HG03457 (cell line): ENCODE results near the gene PHF23.
"Not testable (repeated sequence)": the region's sequence is repeated elsewhere in the genome, so short reads cannot be mapped to it uniquely, and the experiment has no call there.

Source experiments
- ATAC-seq: cut with Tn5 transposase; IDR thresholded peaks from one replicate; pipeline ENCODE4 v1.9.1; 2021; ENCODE audit warnings: moderate number of reproducible peaks; ENCODE audit not compliant: unreplicated experiment

PHF23 gene

DNA sequence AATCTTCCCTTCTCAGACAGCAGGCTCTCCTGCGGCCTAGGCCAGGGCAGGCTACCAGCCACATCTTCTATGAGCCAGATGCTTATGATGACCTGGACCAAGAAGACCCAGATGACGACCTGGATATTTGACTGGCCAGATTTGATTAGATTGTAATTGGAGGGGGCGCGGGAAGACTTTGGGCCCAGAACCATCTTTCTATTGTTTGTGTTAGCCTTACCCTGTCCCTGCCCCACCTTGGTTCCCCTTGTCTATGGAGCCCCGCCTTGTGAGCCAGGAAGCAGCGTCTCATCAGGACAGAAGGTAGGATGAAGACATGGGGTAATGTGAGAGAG, 20.3 kb upstream of the PHF23 start:
- no peak for ATAC-seq

DNA sequence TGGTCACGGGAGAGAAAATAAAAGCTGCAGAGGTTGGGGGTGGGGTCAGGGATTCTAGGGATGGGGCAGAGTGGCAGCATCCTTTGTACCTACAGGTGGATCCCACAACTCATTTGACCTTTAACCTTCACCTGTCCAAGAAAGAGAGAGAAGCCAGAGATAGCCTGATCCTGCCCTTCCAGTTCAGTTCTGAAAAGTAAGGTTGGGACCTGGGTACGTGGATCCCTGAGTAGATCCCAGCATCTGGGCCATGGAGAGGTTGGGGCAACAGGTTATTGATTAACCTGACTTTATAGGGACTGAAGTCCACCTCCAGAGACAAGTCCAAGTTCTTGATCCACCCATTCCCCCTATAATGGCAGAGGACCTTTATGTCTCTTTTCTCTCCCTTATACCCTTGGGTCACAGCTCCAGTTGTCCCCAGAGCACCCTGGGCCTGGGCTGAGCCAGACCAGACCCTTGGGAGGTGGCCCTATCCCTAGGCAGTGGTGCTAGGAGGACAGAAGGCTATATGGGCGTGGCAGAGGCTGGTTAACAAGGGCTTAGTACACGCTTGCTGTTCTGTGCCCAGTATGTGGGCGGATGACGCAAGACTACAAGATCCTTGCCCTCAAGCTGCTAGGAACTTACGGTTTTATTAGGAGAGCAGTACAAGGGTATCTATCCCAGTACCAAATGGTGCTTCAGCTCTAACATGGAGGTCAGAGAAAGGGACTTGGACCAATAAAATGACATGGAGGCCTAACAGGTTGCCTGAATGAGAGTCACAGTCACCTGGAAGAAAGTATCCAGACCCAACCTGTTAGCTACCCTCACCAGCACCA, 19.7 kb upstream of the PHF23 start:
- no peak for ATAC-seq

DNA sequence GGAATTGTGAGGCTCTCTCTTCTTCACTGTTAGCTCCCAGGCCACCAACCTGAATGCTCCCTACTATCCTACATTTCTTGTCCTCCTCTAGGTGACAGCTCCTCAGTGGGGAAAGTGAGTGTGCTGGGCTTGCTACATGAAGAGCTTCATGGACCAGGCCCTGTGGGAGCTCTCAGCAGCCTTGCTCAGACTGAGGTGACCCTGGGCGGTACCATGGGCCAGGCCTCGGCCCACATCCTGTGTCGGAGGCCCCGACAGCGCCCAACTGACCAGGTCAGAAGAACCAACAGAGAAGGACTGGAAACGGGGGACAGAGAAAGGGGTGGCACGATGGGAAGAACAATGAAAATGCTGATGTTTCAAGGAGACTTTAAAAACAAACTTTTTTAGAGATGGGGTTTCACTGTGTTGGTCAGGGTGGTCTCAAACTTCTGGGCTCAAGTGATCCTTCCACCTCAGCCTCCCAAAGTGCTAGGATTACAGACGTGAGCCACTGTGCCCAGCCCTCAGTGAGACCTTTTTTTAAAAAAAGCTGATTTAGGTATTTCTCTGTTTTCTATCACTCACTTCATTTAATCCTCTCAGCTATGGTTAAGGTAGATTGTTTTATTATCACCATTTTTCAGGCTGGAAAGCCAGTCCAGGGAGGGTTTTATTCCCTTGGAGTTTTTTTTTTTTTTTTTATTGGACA, 17.7 kb upstream of the PHF23 start:
- ATAC-seq, result no peak

DNA sequence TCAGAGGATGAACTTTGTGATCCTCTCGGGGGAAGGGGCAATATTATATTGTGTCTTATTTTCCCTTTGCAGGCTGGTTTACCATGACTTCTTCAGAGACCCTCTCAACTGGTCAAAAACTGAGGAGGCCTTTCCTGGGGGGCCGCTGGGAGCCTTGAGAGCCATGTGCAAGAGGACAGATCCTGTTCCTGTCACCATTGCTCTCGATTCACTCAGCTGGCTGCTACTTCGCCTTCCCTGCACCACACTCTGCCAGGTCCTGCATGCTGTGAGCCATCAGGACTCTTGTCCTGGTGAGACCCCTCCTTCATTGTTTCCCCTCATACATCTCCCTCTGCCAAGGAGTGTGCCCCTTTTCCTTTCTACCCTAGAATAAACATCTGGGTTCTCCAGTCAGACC, 15.3 kb upstream of the PHF23 start:
- no peak for ATAC-seq

DNA sequence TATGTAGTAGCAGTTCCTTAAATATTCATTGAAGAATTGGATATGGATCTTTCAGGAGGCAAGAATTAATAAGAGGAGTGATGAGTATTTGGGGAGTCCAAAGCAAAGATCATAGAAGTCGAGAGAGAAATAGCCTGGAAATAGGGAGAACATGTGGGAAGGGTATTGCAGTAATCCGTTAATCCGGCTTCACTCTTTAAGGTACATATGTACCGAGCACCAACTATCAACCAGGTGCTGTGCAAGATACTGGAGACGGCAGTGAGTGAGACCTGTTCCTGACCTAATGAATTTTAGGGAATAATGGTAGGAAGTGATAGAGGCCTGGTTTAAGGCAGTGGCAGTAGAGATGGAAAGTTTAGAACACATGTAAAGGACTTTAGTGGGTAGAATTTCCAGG, 13.8 kb upstream of the PHF23 start:
- no peak for ATAC-seq

DNA sequence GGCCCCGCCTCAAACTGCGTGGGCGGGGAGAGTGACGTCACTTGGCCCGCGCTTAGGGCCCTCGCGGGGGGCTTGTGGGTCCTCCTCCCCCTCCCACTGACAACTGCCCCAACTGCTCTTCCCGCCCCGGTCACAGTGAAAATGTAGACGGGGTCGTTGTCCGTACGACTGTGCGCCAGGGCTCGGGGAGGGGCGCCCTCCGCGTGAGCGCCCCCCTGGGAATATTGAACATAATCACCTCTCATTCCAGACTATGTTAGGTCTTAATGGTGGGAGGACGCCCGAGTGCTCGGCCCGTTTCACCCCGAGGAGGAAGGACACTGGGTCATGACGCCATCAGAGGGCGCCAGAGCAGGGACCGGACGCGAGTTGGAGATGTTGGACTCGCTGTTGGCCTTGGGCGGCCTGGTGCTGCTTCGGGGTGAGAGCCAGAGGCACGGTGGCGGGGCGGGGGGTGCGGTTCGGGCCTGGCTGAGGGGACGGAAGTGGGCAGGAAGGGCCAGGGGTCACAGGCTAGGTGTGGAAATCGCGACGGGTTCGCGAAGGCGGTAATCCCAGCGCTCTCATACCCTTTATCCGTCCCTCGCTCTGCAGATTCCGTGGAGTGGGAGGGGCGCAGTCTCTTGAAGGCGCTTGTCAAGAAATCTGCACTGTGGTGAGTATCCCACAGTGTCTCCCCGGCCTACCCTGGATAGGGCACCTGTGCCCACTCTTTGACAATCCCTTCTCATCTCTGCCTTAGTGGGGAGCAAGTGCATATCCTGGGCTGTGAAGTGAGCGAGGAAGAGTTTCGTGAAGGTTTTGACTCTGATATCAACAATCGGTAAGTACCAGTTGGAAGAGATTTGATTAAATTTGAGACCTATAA, 13.2 kb upstream of the PHF23 start, which contains the start of gene ELP5:
Gene ELP5 (plus strand): TSS at position 40 of the 868 bp plus-strand sequence. CDS start 336 bp downstream, at position 376.
- ATAC-seq, result peak; percentile 41

DNA sequence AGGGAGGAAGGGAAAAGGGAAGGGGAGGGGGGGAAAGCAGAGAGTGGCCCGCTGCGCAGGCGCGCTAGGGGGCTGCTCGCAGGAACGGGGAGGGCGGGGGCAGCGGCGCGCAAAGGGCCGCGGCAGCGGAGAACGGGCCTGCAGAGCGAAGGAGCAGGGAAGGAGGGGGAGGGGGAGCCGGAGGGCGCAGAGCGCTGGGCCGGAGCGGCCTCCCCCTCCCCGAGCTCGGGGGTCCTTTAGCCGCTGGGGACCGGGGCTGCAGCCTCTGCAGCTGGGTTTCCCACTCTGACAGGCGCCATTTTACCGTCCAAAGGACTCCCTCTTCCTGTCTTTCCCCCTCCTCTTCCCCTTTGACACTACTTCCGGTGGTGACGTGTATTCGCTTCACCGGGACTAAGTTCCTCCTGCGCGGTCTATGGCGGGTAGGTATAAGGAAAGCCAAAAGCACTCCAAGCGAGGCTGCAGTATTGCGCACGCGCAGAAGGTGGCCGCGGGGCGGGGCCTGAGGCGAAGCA, 12.5 kb upstream of the PHF23 start, which contains the start of gene CTDNEP1:
Gene CTDNEP1 (minus strand): TSS at position 74 of the 515 bp plus-strand sequence. CDS start 438 bp downstream, outside the sequence.
- peak; percentile 54 for ATAC-seq

DNA sequence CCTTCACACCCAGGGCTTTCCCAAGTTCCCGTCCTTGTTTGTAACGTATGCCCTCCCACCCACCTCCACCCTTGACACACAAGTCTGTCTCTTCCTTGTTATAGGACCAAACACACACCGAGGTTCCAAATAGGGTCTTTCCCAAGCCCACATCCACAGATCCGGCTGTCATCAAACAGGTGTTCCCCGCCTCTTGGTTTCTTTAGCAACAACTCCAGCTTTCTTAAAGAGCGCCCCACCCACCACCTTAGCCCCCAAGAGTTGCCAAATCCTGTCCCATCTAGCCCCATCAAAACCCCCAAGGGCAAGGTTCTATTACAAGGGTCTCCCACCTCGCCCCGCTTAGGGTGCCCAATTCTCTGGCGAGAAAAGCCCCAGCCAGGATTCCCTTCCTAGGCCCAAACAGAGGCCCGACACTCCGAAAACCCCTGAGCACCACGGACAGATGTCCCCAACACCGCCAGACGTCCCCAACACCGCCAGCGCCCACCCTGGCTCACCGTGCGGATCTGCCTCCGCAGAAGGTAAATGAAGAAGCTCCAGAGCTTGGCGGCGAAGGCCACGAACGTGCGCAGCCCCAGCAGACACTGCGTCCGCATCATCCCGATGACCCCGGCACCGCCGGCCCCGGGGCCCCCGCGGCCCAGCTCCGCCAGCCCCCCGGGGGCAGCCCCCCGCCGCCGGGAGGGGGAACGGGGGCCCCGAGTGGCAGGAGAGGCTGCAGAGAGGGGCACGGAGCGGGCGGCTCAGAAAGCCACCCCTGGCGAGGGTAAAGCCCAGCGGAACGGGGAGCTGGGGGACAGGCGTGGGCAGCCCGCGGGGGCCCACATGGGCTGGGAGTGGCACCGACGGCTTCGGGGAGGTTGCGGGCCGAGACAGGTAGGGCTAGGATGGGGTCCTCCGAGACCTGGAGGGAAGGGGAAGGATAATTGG, 11.7 kb upstream of the PHF23 start:
- ATAC-seq, result no peak

DNA sequence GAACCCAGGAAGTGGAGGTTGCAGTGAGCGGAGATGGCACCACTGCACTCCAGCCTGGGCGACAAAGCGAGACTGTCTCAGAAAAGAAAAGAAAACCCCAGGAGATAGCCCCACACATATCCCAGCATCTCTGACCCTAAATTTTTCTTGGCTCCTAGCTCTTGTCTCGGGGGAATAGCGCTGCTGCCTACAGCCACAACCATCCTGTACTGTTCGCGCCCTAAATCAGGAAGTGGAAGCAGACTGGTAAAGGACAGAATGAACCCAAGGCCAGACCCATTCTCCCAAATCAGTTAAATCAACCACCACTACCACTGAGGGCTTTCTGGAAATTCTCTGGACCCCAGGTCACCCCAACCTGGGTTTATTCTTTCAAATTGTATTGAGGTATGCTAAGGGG, 10.6 kb upstream of the PHF23 start:
- ATAC-seq, result no peak

DNA sequence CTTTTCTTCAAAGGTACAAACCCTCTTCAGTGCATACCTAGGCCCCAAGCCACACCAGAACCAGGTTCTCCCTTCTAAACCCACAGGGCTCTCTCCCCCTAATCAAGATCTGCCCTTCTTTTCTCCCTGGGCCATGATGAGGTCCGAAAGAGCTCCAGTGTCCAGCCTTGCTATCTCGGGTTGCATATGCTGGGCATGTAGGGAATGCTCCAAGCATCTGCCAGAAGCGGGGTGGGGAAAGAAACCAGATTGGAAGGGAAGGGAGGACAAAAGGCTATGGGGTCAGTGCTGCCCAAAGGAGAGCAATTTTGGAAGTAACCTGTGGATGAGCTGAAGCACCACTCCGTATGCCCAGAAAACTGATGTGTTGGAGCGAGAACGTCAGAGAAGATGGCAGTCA, 10.0 kb upstream of the PHF23 start:
- ATAC-seq, result no peak

DNA sequence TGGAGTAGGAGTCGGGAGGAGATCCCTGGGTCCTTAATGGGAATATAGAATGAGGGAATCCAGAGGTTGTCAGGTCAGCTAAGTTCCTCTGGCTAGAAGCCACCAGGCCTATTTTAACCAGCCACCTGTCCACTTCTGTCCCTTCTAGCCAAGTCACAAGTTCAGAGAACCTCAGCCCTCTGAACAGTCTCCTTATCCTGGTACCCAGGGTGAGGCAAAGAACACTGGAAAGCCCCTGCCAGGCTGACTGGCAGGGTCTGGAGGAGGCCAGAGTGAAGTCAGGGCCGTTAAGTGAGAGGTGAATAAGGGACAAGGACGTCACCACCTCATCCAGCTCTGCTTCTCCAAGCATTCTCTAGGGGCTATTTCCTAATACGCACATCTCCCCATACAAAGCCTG, 9.5 kb upstream of the PHF23 start:
- ATAC-seq, result no peak

DNA sequence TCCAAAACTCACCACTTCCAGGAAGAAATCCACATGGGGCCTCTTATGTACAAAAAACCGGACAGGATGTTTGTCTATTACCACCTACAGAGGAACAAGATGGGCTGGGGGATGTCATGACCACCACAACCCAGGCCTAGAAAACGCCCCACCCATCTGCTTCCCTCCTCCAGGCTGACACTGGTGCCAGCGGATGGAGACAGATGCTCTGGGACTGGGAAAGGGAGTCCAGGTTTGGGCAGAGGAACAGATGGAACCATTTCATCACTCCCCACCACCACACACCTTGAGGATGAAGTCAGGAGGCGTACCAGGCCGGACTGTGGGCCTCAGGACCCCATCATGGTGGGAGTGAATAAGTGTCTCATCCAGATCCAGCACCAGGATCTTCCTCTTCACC, 7.5 kb upstream of the PHF23 start:
- no peak for ATAC-seq

DNA sequence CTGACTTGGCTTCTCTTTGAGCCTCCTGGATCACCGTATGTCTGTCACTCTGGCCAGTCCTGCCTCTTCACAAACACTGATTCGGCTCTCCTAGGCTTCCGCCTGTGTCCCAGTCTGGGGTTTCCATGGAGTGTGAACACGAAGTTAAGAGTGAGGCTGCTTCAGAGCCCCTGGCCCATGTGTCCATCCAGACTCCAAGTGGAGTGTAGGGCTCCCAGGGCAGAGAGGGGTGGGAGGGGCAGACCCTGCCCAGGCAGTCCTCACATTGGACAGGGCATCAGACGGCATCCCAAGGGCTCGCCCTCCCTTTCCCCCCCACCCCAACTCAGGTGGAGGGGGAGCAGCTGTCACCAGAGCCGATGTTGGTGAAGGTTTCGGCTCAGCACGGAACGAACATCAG, 4.6 kb upstream of the PHF23 start:
- not testable (repeated sequence) for ATAC-seq

DNA sequence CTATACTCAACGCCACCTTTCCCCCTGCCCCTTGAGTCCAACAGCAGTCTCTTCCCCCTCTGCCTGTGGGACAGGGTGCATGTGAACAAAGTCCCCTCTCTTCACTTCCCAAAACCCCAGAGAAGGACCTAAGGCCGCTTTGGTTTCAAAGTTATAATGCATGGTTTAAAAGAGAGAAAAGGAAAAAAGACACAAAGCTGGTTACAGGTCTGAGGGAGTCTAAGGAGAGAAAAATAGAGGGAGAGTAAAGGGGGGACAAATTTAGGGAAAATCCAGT, 4.1 kb upstream of the PHF23 start:
- ATAC-seq, result no peak

DNA sequence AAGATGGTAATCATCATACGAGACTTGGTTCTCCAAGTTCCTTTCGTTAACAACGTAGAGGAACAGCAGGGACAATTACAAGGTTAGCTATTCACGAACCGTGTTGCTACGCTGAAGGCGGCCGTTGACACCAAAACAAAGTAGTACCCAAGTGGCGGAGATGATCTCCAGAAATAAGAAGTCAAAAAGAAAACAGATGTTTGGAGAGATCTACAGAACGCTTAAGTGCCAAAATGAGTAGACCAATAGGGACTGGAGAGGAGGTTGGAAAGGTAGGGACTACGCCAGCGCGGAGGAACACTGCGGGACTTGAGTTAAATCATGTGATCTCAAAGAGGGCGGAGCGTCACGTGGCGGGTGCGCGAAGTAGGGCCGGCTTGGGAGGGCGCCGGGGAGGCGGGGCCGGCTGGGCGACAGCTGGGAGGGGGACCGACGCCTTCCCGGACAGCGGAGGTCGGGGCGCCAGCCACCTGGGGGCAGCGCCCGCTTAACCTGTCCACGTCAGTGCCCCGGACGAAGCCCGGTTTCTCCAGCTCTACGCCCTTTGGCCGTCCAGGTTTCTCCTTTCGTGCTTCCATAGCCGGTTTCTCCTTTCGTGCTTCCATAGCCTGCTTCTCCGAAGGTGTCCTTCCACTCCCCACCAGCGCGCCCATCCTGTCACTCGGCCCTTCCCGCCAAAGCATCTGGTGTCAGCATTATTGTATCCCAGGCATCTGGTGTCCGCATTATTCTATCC, 3.6 kb upstream of the PHF23 start:
- peak; percentile 36 for ATAC-seq

DNA sequence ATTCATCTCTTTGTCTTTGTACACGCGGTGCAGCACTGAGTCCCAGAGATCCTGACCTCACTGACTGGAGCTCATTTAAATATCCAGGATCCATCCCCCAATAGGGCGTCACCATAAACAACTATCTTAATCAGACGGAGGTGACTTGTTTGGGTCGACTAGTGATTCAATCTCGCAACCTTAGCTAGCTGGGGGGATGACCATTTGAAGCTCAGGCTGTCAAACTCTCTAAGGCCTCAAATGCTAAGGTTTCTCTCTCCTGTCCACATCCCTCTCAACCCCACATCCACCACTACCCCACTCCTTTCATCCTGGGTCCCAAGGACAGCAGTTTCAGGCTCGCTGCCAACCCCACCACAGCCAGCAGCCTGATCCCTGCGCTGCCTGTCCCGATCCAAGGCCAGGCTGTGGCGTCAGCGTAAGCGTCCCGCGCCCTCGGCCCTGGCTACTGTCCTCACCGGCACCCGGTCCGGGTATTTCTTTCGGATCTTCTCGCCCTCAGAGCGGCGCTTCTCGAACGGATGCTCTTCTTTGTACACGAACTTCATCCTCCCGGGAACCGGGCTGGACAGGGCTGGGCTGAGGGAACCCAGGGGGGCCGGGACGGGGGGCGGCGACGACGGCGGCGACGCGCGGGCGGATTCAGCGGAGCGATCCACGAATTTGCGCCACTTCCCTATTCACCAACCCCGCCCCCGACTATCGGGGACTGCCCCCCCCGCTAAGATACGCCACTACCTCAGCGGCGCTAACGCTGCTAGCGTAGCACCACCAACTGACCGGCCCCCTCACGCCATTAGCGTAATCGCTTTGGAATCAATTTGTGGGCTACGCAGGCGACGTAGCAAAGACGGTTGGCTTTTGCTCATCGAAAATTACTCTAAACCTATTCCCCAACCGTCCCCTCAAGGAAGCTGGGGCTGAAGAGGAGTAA, 2.8 kb upstream of the PHF23 start, which contains the start of gene GABARAP:
Gene GABARAP (minus strand): TSS at position 667 of the 934 bp plus-strand sequence. CDS start 119 bp downstream, at position 548.
- ATAC-seq, result peak; percentile 29

DNA sequence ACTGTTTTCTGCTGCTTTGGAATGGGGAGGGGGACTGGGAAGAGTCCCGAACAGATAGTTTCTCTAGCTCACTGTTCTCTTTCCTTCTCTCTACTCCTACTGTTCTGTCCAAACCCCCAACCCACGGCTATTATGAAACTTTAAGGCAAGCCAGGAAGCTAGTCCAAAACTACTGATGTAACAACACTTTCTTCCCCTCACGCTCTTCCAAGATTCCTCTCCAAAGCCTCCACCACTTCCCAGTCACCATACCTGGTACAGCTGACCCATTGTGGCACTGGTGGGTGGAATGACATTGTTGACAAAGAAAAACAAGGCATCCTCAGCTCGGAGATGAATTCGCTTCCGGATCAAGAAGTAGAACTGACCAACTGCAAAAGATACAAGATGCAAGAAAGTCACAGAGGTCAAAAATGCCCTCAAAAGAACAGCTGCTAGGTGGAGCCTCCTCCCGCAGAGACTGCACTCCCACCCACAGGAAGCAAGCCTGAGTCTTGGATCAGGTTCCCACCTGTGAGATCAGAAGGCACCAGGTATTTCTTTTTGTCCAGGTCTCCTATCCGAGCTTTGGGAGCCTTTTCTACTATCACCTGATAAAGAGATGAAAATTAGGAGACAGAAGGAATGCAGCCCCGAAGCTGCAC, 2.0 kb upstream of the PHF23 start:
- no peak for ATAC-seq

DNA sequence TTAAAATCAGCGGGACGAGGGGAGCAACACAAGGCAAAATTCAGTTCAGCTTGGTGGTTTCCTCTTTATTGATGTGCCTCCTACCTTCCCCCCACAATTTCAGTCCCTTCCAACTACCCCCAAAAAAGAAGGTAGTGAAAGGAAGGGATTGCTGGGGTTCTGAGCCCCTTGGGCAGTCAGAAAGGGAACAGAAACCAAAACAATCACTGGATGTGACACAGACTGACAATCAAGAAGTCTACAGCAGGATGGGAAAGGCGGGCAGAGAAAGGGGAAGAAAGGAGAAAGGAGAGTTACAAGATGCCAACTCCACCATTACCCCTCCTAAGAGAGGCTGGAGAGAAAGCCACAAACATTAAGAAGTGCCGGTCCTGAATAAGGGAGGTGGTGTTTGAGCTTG, 1.1 kb upstream of the PHF23 start:
- ATAC-seq, result no peak
